ENCODE results near the gene PARD3B.

DNA sequence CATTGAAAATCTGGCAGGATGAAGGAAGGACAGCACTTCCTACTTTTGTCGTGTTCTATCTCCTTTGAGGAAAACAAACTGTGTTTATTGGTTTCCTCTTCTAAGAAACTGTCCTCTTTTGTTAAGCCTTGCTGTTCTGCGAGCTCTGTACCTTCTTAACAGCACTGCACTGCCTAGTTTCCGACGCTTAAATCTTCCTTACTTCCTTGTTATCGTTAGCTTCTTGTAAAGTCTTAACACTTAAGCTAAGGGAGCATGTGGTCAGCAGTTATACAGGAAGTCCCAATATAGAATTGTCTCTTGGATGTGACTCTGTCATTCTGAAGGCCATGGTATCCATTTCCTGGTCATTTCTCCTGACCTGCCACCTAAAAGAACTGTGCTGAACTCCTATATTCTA lies 584.3 kb downstream of the PARD3B start:
- no peak for TF ChIP-seq ZNF274 (IDR thresholded peaks at IDR 0.05; ENCODE audit: low read depth, low read length)
- no peak for TF ChIP-seq SUZ12 (IDR thresholded peaks at IDR 0.05; ENCODE audit: extremely low read depth, insufficient read depth, insufficient read length)
- TF ChIP-seq YY1 (IDR thresholded peaks at IDR 0.05; ENCODE audit: insufficient read depth, insufficient read length), result no peak

All from NT2/D1 (cell line).